DMS53 (cell line): ENCODE results near the gene CASZ1.
A peak's percentile ranks its signal among the peaks of the same experiment; 100 is the strongest.

ENCODE experiments used
- DNase-seq: peaks from one replicate; lab custom pipeline; 2025; lab: John Stamatoyannopoulos, UW

Gene CASZ1

GRCh38 chr1:10671622-10672342 is 124.7 kb downstream of the CASZ1 start:
- no peak for DNase-seq

- DNase-seq: peak; percentile 18
Measured at GRCh38 chr1:10671090-10671489, 125.4 kb downstream of the CASZ1 start.

GRCh38 chr1:10670190-10670589 is 126.3 kb downstream of the CASZ1 start:
- no peak for DNase-seq

GRCh38 chr1:10669570-10669969 is 126.9 kb downstream of the CASZ1 start:
- DNase-seq: no peak

GRCh38 chr1:10667861-10668761 is 128.3 kb downstream of the CASZ1 start:
- DNase-seq: peak; percentile 20

GRCh38 chr1:10665930-10666850 is 130.3 kb downstream of the CASZ1 start:
- DNase-seq: no peak

- no peak for DNase-seq
Measured at GRCh38 chr1:10665226-10665625, 131.2 kb downstream of the CASZ1 start.

GRCh38 chr1:10664251-10664650 is 132.2 kb downstream of the CASZ1 start:
- DNase-seq: no peak

GRCh38 chr1:10663678-10664035 is 132.8 kb downstream of the CASZ1 start:
- no peak for DNase-seq

- no peak for DNase-seq
Measured at GRCh38 chr1:10662824-10663677, 133.4 kb downstream of the CASZ1 start.

GRCh38 chr1:10662090-10662688 is 134.3 kb downstream of the CASZ1 start:
- no peak for DNase-seq

GRCh38 chr1:10661453-10661852 is 135.0 kb downstream of the CASZ1 start:
- no peak for DNase-seq

- DNase-seq: no peak
Measured at GRCh38 chr1:10659646-10660540, 136.6 kb downstream of the CASZ1 start.

GRCh38 chr1:10659218-10659617 is 137.2 kb downstream of the CASZ1 start:
- no peak for DNase-seq

- no peak for DNase-seq
Measured at GRCh38 chr1:10658396-10659066, 137.9 kb downstream of the CASZ1 start.

GRCh38 chr1:10657088-10657847 is 139.2 kb downstream of the CASZ1 start:
- peak; percentile 31 for DNase-seq

- DNase-seq: no peak
Measured at GRCh38 chr1:10656431-10656830, 140.0 kb downstream of the CASZ1 start.

- no peak for DNase-seq
Measured at GRCh38 chr1:10655002-10655401, 141.4 kb downstream of the CASZ1 start.
